ENCODE data around the gene PLCD3. TPM values are rescaled to one million over a fixed set of nuclear protein-coding genes. Genes with fewer than 3 reads are reported as not detected.
A peak's percentile ranks its signal among the peaks of the same experiment; 100 is the strongest.

The PLCD3 gene
- total and polyA plus RNA-seq, 9 of the 15 experiments (the other 6 are each of a cell fraction or from before 2014, with no cell fraction given), result 0.20 to 22.6 (median 7.5) TPM

DNA sequence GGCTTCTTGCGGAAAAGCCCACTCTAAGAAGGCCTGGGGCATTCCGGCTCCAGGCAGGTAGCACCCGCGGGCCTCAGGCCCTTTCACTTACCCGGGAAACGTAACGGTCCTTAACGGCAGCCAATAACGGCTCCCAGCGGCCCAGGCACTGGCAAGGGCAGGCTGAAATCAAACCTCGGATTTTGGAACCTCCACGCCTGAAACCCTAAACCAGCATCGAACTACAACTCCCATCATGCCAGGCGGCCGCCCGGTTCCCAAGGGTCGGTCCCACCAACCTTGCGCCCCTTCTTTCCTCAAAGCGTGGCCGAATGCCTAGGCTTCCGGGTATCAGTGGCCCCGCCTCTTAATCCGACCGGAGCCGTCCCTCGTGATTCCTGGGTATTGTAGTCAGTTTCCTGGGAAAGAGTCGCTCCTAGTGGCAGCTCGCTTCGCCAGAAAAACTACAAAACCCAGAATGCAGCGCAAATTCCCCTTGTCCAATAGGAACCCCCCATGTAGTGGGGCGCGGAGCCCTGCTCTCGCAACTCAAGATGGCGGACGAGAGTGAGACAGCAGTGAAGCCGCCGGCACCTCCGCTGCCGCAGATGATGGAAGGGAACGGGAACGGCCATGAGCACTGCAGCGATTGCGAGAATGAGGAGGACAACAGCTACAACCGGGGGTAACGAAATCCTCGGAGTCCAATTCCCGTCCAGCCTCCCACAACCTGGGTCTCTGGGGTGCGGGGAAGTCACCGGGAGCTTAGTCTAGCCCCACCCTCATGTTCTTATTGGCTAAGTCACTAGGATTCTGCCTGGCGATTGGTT, 71.3 kb downstream of the PLCD3 start, which contains the start of gene NMT1 (continued):
- TF ChIP-seq ZBTB26 (CRISPR knock-in tag; IDR thresholded peaks at IDR 0.05), result 0 out of 2 replicates have a peak, but pooled peaks have one; percentile 74
- TF ChIP-seq, protein P1, sequence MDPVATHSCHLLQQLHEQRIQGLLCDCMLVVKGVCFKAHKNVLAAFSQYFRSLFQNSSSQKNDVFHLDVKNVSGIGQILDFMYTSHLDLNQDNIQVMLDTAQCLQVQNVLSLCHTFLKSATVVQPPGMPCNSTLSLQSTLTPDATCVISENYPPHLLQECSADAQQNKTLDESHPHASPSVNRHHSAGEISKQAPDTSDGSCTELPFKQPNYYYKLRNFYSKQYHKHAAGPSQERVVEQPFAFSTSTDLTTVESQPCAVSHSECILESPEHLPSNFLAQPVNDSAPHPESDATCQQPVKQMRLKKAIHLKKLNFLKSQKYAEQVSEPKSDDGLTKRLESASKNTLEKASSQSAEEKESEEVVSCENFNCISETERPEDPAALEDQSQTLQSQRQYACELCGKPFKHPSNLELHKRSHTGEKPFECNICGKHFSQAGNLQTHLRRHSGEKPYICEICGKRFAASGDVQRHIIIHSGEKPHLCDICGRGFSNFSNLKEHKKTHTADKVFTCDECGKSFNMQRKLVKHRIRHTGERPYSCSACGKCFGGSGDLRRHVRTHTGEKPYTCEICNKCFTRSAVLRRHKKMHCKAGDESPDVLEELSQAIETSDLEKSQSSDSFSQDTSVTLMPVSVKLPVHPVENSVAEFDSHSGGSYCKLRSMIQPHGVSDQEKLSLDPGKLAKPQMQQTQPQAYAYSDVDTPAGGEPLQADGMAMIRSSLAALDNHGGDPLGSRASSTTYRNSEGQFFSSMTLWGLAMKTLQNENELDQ (CRISPR knock-in tag; IDR thresholded peaks at IDR 0.05; ENCODE audit: borderline replicate concordance), result no peak
- TF ChIP-seq ATF2 (CRISPR knock-in tag; IDR thresholded peaks at IDR 0.05), result no peak
- TF ChIP-seq, protein P2, sequence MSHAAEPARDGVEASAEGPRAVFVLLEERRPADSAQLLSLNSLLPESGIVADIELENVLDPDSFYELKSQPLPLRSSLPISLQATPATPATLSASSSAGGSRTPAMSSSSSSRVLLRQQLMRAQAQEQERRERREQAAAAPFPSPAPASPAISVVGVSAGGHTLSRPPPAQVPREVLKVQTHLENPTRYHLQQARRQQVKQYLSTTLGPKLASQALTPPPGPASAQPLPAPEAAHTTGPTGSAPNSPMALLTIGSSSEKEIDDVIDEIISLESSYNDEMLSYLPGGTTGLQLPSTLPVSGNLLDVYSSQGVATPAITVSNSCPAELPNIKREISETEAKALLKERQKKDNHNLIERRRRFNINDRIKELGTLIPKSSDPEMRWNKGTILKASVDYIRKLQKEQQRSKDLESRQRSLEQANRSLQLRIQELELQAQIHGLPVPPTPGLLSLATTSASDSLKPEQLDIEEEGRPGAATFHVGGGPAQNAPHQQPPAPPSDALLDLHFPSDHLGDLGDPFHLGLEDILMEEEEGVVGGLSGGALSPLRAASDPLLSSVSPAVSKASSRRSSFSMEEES (CRISPR knock-in tag; IDR thresholded peaks at IDR 0.05), result 0 out of 2 replicates have a peak, but pooled peaks have one; percentile 9
- TF ChIP-seq NR2C2 (CRISPR knock-in tag; IDR thresholded peaks at IDR 0.05), result peak; percentile 87; the same call in 1 of the 2 replicates
- peak; percentile 97 for TF ChIP-seq NR2C2 (tag; IDR thresholded peaks at IDR 0.05)
- TF ChIP-seq, protein P3, sequence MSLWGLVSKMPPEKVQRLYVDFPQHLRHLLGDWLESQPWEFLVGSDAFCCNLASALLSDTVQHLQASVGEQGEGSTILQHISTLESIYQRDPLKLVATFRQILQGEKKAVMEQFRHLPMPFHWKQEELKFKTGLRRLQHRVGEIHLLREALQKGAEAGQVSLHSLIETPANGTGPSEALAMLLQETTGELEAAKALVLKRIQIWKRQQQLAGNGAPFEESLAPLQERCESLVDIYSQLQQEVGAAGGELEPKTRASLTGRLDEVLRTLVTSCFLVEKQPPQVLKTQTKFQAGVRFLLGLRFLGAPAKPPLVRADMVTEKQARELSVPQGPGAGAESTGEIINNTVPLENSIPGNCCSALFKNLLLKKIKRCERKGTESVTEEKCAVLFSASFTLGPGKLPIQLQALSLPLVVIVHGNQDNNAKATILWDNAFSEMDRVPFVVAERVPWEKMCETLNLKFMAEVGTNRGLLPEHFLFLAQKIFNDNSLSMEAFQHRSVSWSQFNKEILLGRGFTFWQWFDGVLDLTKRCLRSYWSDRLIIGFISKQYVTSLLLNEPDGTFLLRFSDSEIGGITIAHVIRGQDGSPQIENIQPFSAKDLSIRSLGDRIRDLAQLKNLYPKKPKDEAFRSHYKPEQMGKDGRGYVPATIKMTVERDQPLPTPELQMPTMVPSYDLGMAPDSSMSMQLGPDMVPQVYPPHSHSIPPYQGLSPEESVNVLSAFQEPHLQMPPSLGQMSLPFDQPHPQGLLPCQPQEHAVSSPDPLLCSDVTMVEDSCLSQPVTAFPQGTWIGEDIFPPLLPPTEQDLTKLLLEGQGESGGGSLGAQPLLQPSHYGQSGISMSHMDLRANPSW (CRISPR knock-in tag; IDR thresholded peaks at IDR 0.05), result no peak
- peak; percentile 84 for TF ChIP-seq CREM (IDR thresholded peaks at IDR 0.05; ENCODE audit: low read depth)
- TF ChIP-seq ZNF165 (CRISPR knock-in tag; IDR thresholded peaks at IDR 0.05; ENCODE audit: borderline replicate concordance), result no peak; the same call in 1 of the 2 replicates
- TF ChIP-seq STAG1 (CRISPR knock-in tag; IDR thresholded peaks at IDR 0.05; ENCODE audit: borderline replicate concordance), result no peak
- TF ChIP-seq ZNF12 (CRISPR knock-in tag; IDR thresholded peaks at IDR 0.05), result no peak; the same call in 1 of the 2 replicates
- no peak for TF ChIP-seq PHF21A (IDR thresholded peaks at IDR 0.05; ENCODE audit: borderline replicate concordance, low read depth)
- TF ChIP-seq JUNB (CRISPR knock-in tag; conservative IDR thresholded peaks at IDR 0.05), result no peak
- no peak for TF ChIP-seq PCBP1 (IDR thresholded peaks at IDR 0.05; ENCODE audit: low read depth, low read length, poor library complexity, severe bottlenecking)
- no peak for TF ChIP-seq CCNT2 (IDR thresholded peaks at IDR 0.05; ENCODE audit: borderline replicate concordance, extremely low read depth, insufficient read length, low read depth, low read length)
- no peak for TF ChIP-seq RFX7 (CRISPR knock-in tag; IDR thresholded peaks at IDR 0.05)
- no peak for TF ChIP-seq WHSC1 (IDR thresholded peaks at IDR 0.05; ENCODE audit: low read length)
- no peak for TF ChIP-seq MAFK (IDR thresholded peaks at IDR 0.05; ENCODE audit: low read length)

All from K562 (cell line).